GM12865 (cell line): Measurements from ENCODE around the gene FMO5.

Experiments used
- DNase-seq: peaks from one replicate; pipeline ENCODE4 v3.0.0; 2010; ENCODE audit warnings: low read depth
- H3K4me3 ChIP-seq: 2 replicates; pipeline ENCODE4 v1.5.1; 2011; ENCODE audit warnings: mild to moderate bottlenecking, low read depth, low read length, control low read depth
- CTCF ChIP-seq: IDR thresholded peaks from 2 replicates; pipeline ENCODE4 v1.5.1; 2011; ENCODE audit warnings: low read length, control low read depth, low read depth, inconsistent platforms; ENCODE audit not compliant: insufficient read depth; ENCODE audit errors: missing control alignments

The FMO5 gene

GRCh38 chr1:147223740-147224615, 1.2 kb downstream of the FMO5 start:
- no peak for DNase-seq
- H3K4me3 ChIP-seq, result no peak overlapping the region
- TF ChIP-seq CTCF, result no peak

GRCh38 chr1:147218606-147219005, 6.5 kb downstream of the FMO5 start:
- DNase-seq, result no peak
- TF ChIP-seq CTCF, result no peak
- no peak overlapping the region for H3K4me3 ChIP-seq

- DNase-seq, result no peak
- no peak for TF ChIP-seq CTCF
- no peak overlapping the region for H3K4me3 ChIP-seq
Observed at GRCh38 chr1:147217141-147217540, 8.0 kb downstream of the FMO5 start.

- DNase-seq, result no peak
- no peak for TF ChIP-seq CTCF
- H3K4me3 ChIP-seq, result no peak overlapping the region
Observed at GRCh38 chr1:147216124-147216523, 9.0 kb downstream of the FMO5 start.

- no peak for TF ChIP-seq CTCF
- H3K4me3 ChIP-seq, result no peak overlapping the region
- DNase-seq, result no peak
Observed at GRCh38 chr1:147215540-147215916, 9.6 kb downstream of the FMO5 start.

GRCh38 chr1:147214842-147215539, 10.1 kb downstream of the FMO5 start:
- H3K4me3 ChIP-seq, result no peak overlapping the region
- no peak for TF ChIP-seq CTCF
- DNase-seq, result no peak
